Activated naive CD8-positive, alpha-beta T cell treated with anti-CD3 and anti-CD28 coated beads, Interleukin-2, amount 50 U/mL, for 16 hours (primary cell): ENCODE data around the gene CIITA.
A peak's percentile ranks its signal among the peaks of the same experiment; 100 is the strongest.

Experiments used
- DNase-seq: peaks from one replicate; pipeline ENCODE4 v3.0.0-alpha.2; 2020; ENCODE audit warnings: low read depth, low spot score

Gene CIITA

DNA sequence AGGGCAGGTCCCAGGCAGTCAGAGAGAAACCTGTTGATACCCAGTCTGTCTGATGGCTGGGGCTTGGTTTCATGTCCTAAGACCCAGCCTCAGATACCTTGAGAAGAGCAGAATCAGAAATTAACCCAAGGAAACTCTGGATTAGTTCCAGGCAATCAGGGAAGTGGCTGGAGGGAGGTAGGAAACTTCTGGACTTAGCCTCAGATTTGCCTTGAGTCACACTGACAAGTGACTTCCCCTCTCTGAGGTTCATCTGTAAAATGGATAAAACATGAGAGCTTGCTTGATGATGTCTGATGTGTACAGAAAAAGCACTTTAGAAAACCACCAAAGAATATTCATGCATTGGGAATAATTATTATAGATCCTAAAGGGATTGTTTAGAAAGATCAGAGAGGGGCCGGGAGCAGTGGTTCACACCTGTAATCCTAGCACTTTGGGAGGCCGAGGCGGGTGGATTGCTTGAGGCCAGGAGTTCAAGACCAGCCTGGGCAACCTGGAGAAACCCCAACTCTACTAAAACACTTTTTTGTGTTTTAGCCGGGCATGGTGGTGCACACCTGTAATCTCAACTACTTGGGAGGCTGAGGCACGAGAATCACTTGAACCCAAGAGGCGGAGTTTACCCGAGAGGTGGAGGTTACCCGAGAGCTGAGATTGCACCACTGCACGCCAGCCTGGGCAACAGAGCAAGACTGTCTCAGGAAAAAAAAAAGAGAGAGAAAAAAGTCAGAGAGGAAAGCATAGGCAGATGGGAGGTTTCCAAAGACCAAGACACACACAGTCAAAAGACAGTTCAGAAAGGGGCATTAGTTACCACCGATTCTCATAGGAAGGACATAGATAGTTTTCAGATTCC is 3.8 kb downstream of the CIITA start:
- DNase-seq, result no peak

DNA sequence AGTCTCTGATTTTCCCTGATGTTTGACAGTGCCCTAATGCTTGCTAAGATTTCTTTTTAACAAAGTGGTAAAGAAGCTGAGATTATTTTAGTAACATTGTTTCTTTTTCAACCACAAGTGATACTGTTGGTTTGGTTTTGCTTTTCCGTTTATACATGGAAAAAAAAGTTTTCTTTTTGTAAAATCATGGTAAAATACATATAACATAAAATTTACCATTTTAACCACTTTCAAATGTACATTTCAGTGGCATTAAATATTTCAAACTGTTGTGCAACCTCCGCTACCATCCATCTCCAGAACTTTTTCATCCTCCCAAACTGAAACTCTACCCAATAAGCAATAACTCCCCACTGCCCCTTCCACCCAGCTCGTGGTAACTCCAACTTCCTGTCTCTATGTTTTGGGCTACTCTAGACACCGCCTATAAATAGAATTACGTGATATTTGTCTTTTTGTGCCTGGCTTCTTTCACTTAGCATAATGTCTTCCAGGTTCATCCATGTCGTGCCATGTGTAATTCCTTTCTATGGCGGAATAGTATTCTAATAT is 4.6 kb downstream of the CIITA start:
- no peak for DNase-seq

DNA sequence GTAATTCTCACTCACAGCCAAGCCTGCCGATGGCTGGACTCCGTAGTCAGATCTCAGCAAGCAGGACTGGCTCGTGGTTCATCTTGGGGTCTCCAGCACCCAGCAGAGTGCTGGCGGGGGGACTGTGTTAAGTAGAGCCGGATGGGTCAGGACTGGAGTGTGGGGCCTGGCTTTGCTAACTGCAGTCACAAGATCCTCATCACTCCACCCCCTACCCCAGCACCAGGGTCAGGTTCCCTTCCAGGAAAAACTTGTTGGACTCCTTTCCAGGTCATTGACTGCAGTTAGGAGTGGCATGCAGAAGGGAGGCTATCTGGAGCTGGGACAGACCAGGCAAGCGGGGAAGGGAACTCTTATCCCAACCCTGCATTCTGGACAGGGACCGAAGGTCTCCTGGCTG is 6.0 kb downstream of the CIITA start:
- DNase-seq, result no peak

DNA sequence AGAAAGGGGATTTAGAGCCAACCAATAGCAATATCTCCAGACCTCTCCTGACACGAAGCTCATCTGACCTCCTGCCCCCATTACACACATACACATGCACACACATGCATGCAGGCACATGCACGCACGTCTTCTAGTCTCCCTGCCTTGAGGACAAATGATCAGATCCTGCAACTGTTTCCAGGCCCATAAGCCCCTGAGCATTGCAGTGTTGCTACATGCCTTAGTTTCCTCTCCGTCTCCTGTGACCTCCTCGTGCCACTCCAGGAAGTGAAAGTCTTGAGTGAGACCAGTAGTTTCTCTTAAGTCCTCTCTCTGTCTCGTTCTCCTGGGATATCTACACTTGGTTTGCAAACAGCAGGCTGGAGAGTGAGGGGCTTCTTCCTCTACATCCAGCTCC is 8.2 kb downstream of the CIITA start:
- DNase-seq, result no peak

DNA sequence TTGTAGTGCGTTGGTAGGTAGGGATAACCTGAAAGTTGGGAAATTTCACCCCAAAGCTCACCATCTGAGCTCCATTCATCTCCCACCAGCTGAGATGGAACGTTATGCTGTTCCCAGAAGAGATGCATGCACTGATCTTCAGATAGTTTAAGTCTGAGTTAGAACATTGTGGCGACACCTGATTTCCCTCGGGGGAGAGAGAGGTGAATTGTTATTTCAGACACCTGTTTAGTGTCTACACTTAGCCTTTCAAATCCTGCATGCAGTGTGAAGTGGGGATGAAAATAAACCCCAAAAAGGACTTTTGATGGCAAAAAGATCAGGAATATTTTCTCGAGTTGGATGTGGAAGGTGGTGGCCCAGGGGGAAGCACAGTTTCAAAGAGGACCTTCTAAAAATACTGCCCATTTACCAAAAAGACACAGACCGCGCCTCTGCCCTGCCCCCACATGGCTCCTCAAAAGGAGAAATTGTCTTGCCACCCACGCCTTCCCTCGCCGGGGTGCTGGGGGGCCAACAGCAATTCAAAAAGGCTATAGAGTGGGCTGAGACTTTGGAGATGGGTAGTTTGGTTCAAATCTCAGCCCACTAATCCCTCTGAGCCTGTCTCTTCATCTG is 11.4 kb downstream of the CIITA start:
- DNase-seq, result no peak

DNA sequence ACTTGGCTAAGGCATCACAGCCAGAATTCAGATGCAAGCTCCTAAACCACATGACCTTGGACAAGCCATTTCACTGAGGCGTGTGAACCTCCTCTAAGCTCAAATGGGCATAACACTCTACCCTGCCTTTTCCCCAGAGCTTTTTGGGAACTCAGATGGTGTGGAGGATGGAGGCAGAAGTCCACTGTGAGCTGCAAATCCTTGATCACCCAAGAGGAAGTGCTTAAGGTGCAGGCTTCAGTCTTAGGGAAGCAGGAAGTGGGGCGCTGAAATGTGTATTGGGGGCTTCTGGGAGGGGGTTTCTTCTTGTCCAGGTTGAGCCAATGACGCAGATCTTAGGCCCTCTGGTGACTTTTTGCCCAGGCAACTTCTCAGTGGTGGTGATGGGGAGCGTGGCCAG is 12.9 kb downstream of the CIITA start:
- DNase-seq, result no peak

DNA sequence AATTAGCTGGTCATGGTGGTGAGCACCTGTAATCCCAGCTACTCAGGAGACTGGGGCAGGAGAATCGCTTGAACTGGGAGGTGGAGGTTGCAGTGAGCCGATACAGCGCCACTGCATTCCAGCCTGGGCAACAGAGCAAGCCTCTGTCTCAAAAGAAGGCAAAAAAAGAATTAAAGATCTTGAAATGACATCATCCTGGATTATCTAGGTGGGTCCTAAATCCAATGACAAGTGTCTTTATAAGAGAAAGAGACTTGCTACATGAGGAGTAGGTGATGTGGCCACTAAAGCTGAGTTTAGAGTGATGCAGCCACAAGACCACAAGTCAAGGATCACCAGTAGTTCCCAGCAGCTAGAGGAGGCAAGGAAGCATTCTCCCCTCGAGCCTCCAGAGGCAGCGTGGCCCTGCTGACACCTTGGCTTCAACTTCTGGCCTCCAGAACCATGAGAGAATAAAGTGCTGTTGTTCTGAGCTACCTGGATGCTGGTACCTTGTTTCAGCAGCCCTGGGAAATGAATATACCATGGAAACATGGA is 15.8 kb downstream of the CIITA start:
- DNase-seq, result no peak

DNA sequence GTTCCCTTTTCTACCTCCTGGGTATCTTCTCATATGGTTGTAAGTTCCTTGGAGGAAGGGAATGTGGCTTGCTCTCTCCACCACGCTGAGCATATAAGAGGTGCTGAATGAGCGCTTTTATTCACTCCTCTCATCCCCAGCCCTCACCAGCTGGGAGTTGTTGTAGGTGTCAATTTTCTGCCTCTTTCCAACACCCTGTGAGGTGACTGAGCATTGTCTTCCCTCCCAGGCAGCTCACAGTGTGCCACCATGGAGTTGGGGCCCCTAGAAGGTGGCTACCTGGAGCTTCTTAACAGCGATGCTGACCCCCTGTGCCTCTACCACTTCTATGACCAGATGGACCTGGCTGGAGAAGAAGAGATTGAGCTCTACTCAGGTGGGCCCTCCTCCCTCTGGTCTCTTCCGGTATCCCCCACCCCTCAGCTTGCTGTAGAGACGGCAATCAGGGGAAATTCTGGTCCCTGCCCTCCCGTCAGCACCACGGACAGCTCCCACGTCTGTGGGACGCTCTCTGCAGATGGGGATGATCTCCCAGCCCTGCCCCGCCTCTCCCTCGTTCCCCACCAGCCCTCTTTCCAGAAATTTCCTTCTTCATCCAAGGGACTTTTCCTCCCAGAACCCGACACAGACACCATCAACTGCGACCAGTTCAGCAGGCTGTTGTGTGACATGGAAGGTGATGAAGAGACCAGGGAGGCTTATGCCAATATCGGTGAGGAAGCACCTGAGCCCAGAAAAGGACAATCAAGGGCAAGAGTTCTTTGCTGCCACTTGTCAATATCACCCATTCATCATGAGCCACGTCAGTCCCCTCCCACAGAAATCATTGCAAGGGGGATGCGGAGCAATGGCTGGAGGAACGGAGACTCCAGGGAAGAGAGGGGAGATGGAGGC is 18.3 kb downstream of the CIITA start:
- DNase-seq, result no peak

DNA sequence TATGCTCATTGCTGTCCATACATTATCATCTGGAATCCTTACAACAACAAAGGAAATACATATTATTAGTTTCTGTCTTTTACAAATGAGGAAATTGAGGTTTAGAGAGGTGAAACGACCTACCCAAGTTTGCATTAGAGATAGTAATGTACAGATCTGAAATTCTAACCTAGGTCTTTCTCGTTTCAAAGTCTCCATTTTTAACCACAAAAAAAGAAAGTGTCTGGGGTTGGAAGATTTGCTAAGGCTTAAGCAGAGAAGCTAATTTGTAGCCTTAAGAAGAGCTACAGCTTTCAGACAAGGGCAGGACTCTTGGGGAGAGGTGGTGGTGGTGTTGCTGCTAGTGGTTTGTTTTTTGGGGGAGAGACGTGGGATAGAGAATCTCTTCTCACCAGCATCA is 19.2 kb downstream of the CIITA start:
- no peak for DNase-seq

DNA sequence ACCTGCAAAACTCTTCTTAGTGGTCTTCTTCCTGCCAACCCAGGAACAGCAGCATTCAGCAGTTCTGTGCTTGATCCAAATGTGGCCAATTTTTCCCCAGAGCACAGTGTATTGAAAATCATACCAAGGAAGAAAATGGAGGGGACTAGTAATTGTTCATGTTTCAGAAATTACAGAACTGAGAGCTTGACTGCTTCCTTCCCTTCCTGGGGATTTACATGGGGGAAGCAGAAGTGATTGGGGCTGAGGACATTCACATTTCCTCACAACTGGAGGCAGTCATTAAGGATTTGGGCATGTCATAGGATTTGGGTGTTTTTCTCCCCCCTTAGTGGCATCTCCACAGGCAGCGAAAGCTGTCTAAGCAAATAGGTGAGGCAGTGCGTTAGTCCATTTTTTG is 19.7 kb downstream of the CIITA start:
- DNase-seq, result no peak

DNA sequence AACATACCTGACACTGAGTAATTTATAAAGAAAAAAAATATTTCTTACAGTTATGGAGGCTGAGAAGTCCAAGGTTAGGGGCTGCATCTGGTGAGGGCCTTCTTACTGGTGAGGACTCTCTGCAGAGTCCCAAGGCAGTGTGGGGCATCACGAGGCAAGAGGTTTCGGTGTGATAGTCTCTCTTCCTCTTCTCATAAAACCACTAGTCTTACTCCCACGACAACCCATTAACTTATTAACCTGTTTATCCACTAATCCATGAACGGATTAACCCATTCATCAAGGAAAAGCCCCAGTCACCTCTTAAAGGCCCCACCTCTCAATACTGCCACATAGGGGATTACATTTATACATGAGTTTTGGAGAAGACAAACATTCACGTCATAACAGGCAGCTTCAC is 20.1 kb downstream of the CIITA start:
- no peak for DNase-seq

DNA sequence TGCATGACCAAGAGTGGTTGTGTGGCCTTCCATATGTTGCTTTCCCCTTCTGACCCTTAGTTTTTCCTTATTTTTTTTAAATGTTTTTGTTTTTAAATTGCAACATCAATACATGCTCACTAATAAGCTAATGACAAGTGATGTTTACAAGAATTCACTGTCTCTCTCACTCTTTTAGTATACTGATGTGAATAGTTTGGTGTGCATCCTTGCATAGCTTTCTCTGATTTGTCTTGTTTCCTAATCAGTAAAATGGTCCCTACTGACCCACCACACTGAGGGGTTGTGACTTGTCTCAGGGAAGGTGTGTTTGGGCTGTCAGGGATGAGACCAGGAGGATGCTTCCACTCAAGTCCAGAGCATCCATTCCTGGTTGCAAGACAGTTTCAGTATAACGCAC is 26.0 kb downstream of the CIITA start:
- no peak for DNase-seq

DNA sequence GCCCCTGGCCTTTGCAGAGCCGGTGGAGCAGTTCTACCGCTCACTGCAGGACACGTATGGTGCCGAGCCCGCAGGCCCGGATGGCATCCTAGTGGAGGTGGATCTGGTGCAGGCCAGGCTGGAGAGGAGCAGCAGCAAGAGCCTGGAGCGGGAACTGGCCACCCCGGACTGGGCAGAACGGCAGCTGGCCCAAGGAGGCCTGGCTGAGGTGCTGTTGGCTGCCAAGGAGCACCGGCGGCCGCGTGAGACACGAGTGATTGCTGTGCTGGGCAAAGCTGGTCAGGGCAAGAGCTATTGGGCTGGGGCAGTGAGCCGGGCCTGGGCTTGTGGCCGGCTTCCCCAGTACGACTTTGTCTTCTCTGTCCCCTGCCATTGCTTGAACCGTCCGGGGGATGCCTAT is 29.5 kb downstream of the CIITA start:
- DNase-seq, result no peak

DNA sequence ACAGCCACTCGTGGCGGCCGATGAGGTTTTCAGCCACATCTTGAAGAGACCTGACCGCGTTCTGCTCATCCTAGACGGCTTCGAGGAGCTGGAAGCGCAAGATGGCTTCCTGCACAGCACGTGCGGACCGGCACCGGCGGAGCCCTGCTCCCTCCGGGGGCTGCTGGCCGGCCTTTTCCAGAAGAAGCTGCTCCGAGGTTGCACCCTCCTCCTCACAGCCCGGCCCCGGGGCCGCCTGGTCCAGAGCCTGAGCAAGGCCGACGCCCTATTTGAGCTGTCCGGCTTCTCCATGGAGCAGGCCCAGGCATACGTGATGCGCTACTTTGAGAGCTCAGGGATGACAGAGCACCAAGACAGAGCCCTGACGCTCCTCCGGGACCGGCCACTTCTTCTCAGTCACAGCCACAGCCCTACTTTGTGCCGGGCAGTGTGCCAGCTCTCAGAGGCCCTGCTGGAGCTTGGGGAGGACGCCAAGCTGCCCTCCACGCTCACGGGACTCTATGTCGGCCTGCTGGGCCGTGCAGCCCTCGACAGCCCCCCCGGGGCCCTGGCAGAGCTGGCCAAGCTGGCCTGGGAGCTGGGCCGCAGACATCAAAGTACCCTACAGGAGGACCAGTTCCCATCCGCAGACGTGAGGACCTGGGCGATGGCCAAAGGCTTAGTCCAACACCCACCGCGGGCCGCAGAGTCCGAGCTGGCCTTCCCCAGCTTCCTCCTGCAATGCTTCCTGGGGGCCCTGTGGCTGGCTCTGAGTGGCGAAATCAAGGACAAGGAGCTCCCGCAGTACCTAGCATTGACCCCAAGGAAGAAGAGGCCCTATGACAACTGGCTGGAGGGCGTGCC is 30.1 kb downstream of the CIITA start:
- no peak for DNase-seq

DNA sequence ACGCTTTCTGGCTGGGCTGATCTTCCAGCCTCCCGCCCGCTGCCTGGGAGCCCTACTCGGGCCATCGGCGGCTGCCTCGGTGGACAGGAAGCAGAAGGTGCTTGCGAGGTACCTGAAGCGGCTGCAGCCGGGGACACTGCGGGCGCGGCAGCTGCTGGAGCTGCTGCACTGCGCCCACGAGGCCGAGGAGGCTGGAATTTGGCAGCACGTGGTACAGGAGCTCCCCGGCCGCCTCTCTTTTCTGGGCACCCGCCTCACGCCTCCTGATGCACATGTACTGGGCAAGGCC is 30.7 kb downstream of the CIITA start:
- DNase-seq, result no peak

DNA sequence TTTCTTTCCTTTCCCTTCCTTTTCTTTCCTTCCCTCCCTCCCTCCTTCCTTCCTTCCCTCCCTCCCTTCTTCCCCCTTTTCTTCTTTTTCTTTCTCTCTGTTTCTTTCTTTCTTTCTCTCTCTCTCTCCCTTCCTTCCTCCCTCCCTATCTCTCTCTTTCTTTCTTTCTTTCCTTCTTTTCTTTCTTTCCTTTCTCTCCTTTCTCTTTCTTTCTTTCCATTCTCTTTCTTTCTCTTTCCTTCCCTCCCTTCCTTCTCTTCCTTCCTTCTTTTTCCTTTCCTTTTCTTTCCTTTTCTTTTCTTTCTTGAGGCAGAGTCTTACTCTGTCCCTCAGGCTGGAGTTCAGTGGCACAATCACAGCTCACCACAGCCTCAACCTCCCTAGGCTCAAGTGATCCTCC is 34.3 kb downstream of the CIITA start:
- no peak for DNase-seq

DNA sequence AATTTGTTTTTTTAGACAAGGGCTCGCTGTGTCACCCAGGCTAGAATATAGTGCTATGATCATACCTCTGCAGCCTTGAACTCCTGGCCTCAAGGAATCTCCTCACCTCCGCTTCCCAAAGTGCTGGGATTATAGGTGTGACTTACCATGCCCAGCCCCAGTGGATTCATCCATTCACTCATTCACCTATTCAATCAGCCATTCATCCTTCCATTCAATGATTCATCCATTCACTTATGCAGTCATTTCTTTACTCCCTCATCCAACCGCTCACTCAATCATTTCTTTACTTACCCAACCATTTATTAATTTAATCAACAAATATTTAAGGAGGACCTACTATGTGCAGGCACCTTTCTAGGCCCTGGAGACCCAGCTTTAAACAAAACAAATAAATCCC is 39.5 kb downstream of the CIITA start:
- no peak for DNase-seq

DNA sequence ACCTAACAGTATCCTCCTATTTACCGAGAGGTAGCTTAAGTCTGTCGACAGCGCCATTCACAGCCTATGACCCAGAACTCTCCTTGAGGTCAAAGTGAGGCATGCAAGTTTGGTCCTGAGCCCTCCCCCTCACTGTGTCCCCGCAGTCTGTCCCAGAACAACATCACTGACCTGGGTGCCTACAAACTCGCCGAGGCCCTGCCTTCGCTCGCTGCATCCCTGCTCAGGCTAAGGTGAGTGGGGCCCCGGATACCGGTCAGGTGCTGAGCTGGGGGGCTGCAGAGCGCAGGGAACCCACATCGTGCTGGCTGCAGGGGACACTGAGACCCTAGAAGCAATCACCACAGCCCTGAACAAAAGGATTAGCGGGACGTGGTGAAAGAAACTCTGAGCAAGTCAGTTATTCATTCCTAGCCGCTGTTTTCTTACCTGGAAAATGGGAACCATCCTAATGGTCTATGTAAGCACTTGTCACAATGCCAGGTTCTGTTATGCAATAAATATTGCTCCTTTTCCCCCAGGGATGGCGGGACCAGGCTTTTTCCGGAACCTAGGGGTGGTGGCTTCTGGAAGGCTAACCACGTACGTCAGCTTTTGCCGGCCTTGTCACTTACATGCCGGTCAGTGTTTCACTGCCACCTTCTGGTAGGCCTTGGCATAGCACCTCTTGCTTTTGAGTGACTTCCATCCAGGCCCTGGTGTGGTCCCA is 41.4 kb downstream of the CIITA start:
- peak; percentile 62 for DNase-seq

DNA sequence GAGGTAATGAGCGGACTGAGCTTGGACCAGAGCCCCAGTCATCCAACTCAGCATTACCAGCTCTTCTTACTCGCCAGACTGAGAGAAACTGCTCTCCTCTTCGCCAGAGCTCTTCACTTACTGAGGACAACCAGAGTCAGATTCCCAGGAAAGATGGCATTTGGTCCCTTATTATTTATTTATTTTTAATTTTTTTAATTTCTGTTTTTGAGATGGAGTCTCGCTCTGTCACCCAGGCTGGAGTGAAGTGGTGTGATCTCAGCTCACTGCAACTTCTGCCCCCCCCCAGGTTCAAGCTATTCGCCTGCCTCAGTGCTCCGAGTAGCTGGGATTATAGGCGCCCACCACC is 42.0 kb downstream of the CIITA start:
- no peak for DNase-seq

DNA sequence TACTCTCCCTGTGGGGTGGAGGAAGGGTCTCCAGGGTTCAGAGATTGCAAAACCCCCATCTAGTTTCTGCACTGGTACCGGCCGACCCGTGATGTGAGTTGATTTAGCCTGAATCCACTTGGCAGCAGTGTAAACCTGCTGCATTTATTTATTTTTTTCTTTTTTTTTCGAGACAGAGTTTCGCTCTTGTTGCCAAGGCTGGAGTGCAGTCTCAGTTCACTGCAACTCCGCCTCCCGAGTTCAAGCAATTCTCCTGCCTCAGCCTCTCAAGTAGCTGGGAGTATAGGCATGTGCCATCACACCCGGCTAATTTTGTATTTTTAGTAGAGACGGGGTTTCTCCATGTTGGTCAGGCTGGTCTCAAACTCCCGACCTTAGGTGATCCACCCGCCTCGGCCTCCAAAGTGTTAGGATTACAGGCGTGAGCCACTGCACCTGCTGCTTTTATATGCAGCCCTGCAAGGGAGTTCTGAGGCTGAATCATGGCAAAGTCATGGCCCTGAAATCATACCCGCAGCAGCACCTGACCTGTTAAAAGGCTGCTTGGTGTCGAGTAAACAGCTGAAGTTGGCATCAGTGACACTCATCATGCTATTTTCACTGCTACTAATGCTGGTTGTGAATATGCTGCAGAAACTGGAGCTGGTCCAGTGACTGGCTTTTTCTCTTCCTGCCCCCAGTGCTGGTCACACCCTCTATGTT is 43.9 kb downstream of the CIITA start:
- DNase-seq, result no peak
